Natural killer cell treated with Interleukin-12 subunit alpha and Interleukin-12 subunit beta and Interleukin-15 and Interleukin-18, amount 100 ng/mL, for 72 hours (primary cell): ENCODE data around the gene ADCY4. TPM values are rescaled to one million over a fixed set of nuclear protein-coding genes. Genes with fewer than 3 reads are reported as not detected.

Experiments
- ATAC-seq, 2 donors: fragments of 150-1000 bp; cut with Tn5 transposase in 1 of 2; sonication (Bioruptor Pico), chemical (Tn5 transposase) in 1 of 2; 2 replicates each; pipeline ENCODE4 v1.10.0; 2021
- DNase-seq: peaks from one replicate; pipeline ENCODE4 v3.0.0; 2022; ENCODE audit warnings: low spot score
- H3K27ac Mint-ChIP-seq, 2 donors: 1 replicate in 1 of 2; 2 replicates in 1 of 2; pipeline ENCODE4 v1.8.0; 2022; ENCODE audit warnings: mixed read lengths in 2 of 2, mild to moderate bottlenecking in 1 of 2, moderate library complexity in 1 of 2
- H3K27me3 Mint-ChIP-seq, 2 donors: 1 replicate in 1 of 2; 2 replicates in 1 of 2; pipeline ENCODE4 v1.8.0; 2022; ENCODE audit warnings: mixed read lengths in 2 of 2
- H3K36me3 Mint-ChIP-seq: one replicate; pipeline ENCODE4 v1.8.0; 2022; ENCODE audit warnings: mixed read lengths
- H3K4me1 Mint-ChIP-seq, 2 donors: 1 replicate in 1 of 2; 2 replicates in 1 of 2; pipeline ENCODE4 v1.8.0; 2022; ENCODE audit warnings: low read depth in 2 of 2, mixed read lengths in 2 of 2, mild to moderate bottlenecking in 1 of 2
- H3K4me3 Mint-ChIP-seq: one replicate; pipeline ENCODE4 v1.8.0; 2022; ENCODE audit warnings: mixed read lengths
- H3K9me3 Mint-ChIP-seq: 2 replicates; pipeline ENCODE4 v1.8.0; 2022; ENCODE audit warnings: mixed read lengths
- total RNA-seq, 2 donors: library from RNA; stranded (reverse); gene quantifications; one replicate each; pipeline ENCODE4 v1.2.3, GENCODE V29; 2022

ADCY4 gene
- total RNA-seq, 2 donors from 2014 or later, result 1.0 to 1.9 TPM

DNA sequence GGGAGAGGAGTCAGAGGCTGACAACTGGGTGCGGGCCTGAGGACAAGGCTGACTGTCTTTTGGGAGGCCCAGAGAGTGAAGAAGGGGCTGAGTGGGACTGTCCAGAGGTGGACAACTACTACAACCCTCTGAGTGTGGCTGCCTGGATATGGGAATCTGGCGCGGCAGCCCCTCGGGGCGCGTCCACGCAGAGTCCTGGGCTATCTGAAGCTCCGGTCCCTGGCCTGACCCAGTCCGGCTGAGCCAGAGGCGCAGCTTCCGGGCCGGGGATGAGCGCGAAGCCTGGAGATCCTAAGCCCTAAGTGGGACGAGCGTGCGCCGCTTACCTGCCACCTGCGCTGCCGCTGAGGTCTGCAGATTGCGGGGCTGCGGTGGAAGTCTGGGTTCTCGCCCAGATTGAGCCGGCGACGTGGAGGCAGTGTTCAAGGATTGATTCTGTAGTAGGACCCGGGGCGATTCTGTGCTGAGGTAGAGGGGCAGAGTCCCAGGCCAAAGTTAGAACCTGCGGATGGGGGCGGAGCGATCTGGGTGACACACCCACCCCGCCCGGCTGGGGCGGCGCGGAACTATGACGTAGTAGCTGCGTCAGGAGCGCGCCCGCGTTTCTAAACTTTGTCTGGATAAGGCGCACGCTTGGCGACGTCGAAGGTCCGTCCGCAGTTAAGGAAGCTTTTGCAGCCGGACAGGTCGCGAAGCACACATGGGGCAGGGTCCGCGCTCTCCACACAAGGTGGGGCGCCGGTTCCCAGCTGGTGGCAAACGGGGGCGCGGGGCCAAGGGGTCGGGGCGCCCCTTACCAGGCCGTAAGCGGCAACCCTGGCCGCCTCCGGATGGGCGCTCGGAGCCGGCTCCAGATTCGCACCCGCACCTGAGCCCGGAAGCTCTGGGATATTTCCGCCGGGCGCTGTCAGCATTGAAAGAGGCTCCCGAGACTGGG, 35.3 kb downstream of the ADCY4 start, which contains the start of the genes DHRS1 and NOP9:
DHRS1 (minus strand) TSS at position 526 of the 937 bp plus-strand sequence. CDS start 674 bp downstream, outside the sequence.
NOP9 (plus strand) TSS at position 596 of the 937 bp plus-strand sequence; CDS start at position 701, 105 bp downstream.
- peak within 1 kb of the TSS; percentile 92 for H3K4me3 Mint-ChIP-seq
- H3K9me3 Mint-ChIP-seq, result no peaks in the 10 kb centered on the region
- H3K27ac Mint-ChIP-seq, result peak within 1 kb of the TSS; percentile 78 to 90
- H3K4me1 Mint-ChIP-seq, result peaks cover 43 to 49% of the 10 kb centered on the region in 2 donors
- H3K27me3 Mint-ChIP-seq, result no peaks in the 10 kb centered on the region
- peak; percentile 92 for DNase-seq
- peaks cover 7% of the 10 kb centered on the region for H3K36me3 Mint-ChIP-seq
- peak; percentile 91 to 93 for ATAC-seq

DNA sequence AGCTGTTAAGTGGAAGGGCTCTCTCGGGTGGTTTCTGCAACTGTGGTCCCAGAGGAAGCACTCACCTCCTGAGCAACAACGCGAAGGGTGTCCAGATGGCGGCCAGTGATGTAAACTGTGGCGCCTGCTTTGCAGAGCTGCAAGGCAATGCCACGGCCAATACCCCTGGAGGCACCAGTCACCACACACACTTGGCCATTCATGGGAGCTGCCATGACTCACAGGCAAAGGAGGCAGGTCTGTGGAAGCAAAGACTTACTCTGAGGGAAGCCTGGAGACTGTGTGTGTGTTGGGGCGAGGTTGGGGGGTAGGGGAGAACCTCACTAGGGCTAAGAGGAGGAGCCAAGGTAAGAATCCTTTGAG, 36.0 kb downstream of the ADCY4 start:
- Mint-ChIP-seq H3K36me3 (peaks cover under 1% of the 10 kb centered on the region), H3K27ac (peak overlapping the region; percentile 78 to 90), H3K9me3 (no peaks in the 10 kb centered on the region), H3K4me3 (peak overlapping the region; percentile 92), H3K27me3 (no peaks in the 10 kb centered on the region), H3K4me1 (peaks cover 41 to 49% of the 10 kb centered on the region in 2 donors)
- DNase-seq (no peak), ATAC-seq (no peak)

DNA sequence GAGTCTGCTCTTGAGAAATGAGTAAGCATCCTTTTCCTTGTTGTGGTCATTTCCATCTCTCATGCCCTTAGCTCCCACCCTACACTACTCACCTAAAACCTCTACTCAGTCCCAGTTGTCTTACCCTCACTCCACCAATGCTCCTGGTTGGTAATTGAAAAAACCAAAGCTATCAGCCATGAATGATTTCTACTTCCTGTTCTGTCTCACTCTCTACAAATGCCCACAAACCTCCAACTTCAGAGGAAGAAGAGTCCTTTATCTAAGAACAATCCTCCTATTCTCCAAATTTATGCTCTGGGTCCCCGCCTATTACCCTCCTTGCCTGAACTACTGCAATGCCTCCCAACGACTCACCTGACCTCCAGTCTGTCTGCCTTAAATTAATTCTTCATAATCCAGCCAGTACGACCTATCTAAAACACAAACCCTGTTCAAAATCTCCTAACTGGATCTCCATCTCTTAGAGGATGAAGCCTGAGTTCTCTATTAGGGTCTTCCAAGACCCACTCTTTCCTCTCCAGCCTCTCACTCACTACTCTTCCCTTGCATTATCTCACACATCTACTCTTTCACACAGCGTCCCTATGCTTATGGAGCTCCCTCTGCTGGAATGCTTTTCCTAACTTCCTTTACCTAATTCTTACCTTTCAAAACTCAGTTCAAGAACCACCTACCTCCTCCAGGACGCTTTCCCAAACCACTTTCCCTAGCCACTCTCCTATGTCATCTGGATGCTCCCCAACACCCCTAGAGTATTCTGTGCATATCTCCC, 37.5 kb downstream of the ADCY4 start:
- H3K27ac Mint-ChIP-seq, result peak overlapping the region; percentile 7 to 72
- DNase-seq (no peak), ATAC-seq (no peak)
- no peaks in the 10 kb centered on the region for H3K36me3 Mint-ChIP-seq
- peak overlapping the region; percentile 0 for H3K4me3 Mint-ChIP-seq
- no peaks in the 10 kb centered on the region for H3K9me3 Mint-ChIP-seq
- H3K27me3 Mint-ChIP-seq, result no peaks in the 10 kb centered on the region
- peaks cover 41 to 49% of the 10 kb centered on the region in 2 donors for H3K4me1 Mint-ChIP-seq

DNA sequence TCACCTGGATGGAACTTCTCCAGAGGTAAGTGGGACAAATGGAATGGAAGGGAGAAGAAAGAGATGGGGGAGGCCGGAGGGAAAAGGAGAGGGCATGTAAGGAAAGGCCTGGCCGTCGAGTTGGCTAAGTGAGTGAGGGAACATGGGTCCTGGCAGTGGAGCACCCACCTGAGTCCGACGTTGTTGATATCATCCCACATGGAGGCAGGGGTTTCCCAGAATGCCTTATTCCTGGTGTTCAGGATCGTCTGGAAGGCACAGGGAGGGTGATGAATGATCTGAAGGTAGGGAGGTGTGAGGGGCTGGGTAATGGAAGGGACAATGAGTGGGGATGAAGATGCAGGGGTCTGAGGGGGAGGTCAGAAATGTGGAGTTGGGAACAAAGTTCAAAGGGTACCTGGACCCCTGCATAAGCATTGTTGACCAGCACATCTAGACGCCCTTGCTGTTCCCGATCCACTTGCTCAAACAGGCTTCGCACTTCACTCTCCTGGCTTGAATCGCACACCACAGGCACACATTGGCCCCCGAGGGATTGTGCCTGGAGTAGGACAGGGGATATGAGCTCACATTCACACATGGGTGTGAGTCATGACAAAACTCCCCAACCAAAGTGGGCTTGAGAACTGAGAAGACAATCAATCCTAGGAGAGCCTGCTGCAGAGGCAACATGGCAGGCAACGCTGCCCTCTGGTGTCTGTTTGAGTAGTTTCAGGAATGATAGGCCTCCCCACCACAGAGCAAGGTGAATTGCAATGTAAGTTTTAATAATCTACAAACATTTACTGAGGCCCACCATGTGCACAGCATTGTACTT, 38.3 kb downstream of the ADCY4 start:
- H3K9me3 Mint-ChIP-seq, result no peaks in the 10 kb centered on the region
- peak overlapping the region; percentile 7 to 72 for H3K27ac Mint-ChIP-seq
- ATAC-seq, result peak; percentile 80 to 84
- H3K4me3 Mint-ChIP-seq, result no peak overlapping the region
- peak; percentile 84 for DNase-seq
- H3K4me1 Mint-ChIP-seq, result peaks cover 41 to 42% of the 10 kb centered on the region in 2 donors
- H3K36me3 Mint-ChIP-seq, result no peaks in the 10 kb centered on the region
- H3K27me3 Mint-ChIP-seq, result no peaks in the 10 kb centered on the region

DNA sequence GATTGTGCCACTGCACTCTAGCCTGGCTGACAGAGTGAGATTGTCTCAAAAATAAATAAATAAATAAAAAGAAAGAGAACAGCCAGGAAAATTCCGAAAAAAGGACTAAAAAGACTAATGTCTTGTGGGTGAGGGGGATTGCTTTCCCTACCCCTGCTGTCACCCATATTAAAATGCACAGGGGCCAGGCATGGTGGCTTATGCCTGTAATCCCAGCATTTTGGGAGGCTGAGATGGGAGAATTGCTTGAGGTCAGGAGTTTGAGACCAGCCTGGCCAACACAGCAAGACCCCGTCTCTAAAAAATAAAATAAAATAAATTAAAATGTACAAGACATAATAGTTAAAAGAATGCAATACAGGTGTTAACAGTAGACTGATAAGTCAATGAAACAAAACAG, 41.3 kb downstream of the ADCY4 start:
- Mint-ChIP-seq H3K4me3 (no peak overlapping the region), H3K9me3 (no peaks in the 10 kb centered on the region), H3K36me3 (peaks cover 8% of the 10 kb centered on the region), H3K27ac (no peak overlapping the region), H3K27me3 (no peaks in the 10 kb centered on the region), H3K4me1 (peaks cover 33 to 39% of the 10 kb centered on the region in 2 donors)
- DNase-seq, result no peak
- no peak for ATAC-seq

DNA sequence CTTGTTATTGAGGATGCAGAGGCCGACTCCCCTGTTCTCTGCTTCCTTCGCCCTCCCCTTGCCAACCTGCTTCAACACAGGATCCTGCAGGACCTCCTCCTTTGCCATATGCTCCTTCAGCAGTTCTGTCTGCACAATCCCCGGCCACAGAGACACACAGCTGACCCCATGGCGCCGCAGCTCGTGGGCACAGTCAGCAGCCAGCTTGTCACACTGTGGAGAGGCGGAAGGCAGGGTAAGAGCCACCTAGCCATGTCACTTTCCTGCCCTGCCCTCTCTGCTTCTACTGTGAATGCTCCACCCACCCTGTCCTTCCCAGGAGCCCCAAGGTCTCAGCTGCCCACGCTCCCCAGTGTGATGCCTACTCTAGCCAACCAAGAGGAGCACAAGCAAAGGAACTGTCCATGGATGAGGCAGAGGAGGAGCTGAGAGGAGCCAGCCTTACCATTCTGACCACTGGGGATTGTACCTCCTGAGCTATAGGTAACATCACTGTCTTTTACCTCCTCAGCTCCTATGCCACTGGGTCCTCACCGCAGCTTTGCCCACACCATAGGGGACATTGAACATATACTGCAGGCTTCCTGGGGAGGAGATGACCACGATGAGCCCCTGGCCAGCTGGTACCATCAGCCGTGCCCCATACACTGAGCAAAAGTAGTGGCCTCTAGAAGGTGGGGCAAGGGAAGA, 42.6 kb downstream of the ADCY4 start:
- H3K4me1 Mint-ChIP-seq, result peaks cover 35 to 38% of the 10 kb centered on the region in 2 donors
- H3K4me3 Mint-ChIP-seq, result no peak overlapping the region
- no peak overlapping the region for H3K27ac Mint-ChIP-seq
- no peaks in the 10 kb centered on the region for H3K9me3 Mint-ChIP-seq
- ATAC-seq (no peak), DNase-seq (no peak)
- H3K27me3 Mint-ChIP-seq, result no peaks in the 10 kb centered on the region
- peaks cover 8% of the 10 kb centered on the region for H3K36me3 Mint-ChIP-seq

DNA sequence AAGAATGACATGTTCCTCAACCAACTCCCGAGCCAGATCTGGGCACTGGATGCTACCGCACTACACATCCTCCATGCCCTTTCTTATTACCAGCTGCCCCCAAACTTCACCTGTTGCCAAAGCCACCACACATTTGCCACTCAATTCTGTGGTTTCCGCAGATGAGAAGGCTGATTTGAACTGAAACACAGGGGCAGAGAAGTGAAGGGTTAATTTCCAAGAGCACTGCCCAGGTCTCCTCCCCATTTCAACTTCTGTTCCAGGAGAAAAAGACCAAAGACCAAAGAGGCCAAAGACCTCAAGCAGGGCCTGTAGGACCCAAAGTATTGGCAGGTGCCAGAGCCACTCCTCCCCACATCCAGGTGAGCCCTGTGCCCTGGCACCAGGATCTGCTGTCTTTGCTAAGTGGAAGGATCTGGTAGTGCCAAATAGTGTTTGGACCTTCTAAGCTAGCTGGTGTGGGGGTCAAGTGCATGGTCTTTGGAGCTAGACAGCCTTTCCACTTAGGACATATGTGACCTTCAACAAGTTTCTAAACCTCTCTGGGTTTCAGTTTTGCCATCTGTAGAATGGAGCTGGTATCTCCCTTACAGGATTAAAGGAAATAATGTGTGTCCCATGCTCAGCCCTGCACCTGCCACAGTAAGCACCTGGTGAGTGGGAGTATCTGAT, 43.3 kb downstream of the ADCY4 start:
- H3K27ac Mint-ChIP-seq, result no peak overlapping the region
- peaks cover 8% of the 10 kb centered on the region for H3K36me3 Mint-ChIP-seq

DNA sequence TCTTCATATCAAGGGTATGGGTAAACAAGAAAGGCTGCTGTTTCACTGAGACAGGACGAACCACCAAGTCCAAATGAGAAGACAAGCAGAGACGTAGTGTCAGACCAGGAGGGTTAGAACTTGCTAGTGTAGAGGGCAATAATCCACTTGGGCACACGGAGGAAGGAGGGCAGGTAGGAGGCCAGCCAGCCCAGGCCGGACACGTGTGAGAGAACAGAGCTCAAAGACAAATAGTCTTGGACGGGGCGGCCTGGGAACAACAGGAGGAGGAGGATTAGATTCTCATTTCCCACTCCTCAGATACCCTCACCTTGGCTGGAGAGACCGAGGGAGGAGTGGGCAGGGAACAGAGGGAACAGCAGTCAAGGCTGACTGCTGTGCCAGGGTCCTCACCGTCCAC, 44.1 kb downstream of the ADCY4 start:
- no peaks in the 10 kb centered on the region for H3K27me3 Mint-ChIP-seq
- H3K27ac Mint-ChIP-seq, result no peak overlapping the region
- ATAC-seq (no peak), DNase-seq (no peak)
- peaks cover 21 to 23% of the 10 kb centered on the region in 2 donors for H3K4me1 Mint-ChIP-seq
- no peaks in the 10 kb centered on the region for H3K9me3 Mint-ChIP-seq
- H3K36me3 Mint-ChIP-seq, result peaks cover 8% of the 10 kb centered on the region
- H3K4me3 Mint-ChIP-seq, result no peak overlapping the region

More for the DNA sequence above, 43.3 kb downstream of the ADCY4 start:
- ATAC-seq (no peak), DNase-seq (no peak)
- no peaks in the 10 kb centered on the region for H3K9me3 Mint-ChIP-seq
- no peaks in the 10 kb centered on the region for H3K27me3 Mint-ChIP-seq
- H3K4me1 Mint-ChIP-seq, result peaks cover 28 to 31% of the 10 kb centered on the region in 2 donors
- no peak overlapping the region for H3K4me3 Mint-ChIP-seq

DNA sequence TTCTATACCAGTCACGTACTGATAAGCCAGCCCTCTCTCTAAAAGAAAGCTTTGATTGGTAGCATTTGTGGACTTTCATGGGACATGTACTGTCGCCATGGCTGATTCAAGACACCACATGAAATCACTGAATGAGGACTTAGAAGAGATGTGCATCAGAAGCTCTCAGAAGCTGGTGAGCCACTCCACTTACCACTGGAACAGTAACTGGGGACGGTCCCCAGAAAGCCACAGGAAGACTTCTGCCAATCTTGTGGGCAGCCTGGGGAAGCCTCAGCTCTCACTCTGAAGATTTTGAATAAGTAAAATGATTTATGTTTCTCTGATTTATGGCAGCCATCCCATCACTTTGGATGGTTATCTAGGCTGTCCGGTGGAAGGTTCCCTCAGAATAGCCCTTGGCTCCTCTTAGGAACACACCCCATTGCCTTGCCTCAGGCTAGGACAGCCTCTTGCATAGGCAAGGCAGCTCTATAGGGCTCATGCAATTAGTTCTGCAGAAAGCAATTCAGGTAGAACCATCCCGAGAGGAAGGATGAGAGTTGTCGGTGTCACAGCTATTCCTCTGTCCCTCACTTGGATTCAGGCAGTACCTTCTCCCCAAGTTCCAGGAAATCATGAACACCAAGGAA, 45.1 kb downstream of the ADCY4 start:
- Mint-ChIP-seq H3K27ac (no peak overlapping the region), H3K36me3 (peaks cover 8% of the 10 kb centered on the region), H3K4me3 (no peak overlapping the region), H3K9me3 (no peaks in the 10 kb centered on the region), H3K27me3 (no peaks in the 10 kb centered on the region), H3K4me1 (peaks cover 21 to 23% of the 10 kb centered on the region in 2 donors)
- peak; percentile 94 to 98 for ATAC-seq
- no peak for DNase-seq

DNA sequence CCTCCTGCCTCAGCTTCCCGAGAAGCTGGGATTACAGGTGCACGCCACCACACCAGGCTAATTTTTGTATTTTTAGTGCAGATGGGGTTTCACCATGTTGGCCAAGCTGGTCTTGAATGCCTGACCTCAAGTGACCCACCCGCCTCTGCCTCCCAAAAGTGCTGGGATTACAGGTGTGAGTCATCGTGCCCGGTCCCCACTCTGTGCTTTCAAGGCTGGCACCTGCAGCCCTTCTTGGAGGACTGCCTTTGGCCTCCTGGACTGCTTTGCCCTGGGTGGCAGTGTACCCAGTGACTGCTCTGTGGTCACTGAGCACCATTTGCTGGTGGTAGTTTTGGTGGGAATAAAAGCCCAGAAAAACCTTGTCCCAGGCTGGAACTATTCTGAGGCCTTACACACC, 47.9 kb downstream of the ADCY4 start:
- ATAC-seq (no peak), DNase-seq (no peak)
- Mint-ChIP-seq H3K27me3 (no peaks in the 10 kb centered on the region), H3K4me1 (peaks cover 21 to 23% of the 10 kb centered on the region in 2 donors), H3K36me3 (peaks cover 8% of the 10 kb centered on the region), H3K27ac (no peak overlapping the region), H3K4me3 (no peak overlapping the region), H3K9me3 (no peaks in the 10 kb centered on the region)

DNA sequence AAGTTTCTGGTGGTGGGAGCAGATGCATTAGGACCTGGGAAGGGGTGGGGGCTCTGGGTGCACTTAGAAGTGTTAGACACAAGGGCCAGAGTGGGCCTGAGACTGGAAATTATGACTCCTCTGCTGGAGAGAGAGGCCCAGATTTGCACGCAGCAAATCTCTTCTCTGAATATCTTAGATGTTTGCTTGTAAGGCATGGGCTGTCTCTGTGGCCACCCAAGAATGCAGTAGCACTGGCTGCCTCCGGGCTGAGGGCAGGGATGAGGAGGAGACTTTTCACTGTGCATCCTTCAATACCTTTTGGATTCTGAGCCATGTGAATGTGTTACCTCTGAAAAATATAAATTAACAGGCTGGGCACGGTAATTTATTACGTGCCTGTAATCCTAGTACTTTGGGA, 49.5 kb downstream of the ADCY4 start:
- no peaks in the 10 kb centered on the region for H3K27me3 Mint-ChIP-seq
- H3K27ac Mint-ChIP-seq, result no peak overlapping the region
- ATAC-seq (no peak), DNase-seq (no peak)
- H3K36me3 Mint-ChIP-seq, result peaks cover 2% of the 10 kb centered on the region
- peaks cover 22 to 28% of the 10 kb centered on the region in 2 donors for H3K4me1 Mint-ChIP-seq
- no peaks in the 10 kb centered on the region for H3K9me3 Mint-ChIP-seq
- no peak overlapping the region for H3K4me3 Mint-ChIP-seq

DNA sequence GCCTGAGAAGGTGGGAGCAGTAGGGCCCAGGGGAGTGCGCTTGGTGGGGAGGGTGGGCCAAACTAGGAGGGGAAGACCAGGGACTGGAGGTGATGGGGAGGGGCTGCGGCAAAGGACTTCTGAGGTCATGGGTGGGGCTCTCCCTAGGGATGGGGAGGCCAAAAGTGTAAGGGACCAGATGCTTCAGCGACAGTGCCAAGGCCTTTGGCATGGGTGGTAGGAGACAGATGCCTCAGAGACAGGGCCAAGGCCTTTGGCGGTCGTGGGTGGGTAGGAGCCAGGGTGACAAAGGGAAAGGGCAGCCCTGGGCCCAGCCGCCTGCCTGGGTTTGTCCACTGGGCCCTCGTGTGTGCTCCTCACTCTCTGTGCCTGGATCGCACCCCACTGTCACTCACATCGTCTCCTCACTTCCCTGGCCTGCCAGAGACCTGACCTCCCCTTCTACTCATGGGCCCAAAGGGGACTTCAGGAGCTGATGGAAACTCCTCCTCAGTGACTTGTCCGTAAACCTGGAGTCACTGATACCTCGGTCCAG, 50.3 kb downstream of the ADCY4 start:
- Mint-ChIP-seq H3K9me3 (no peaks in the 10 kb centered on the region), H3K4me3 (no peak overlapping the region), H3K4me1 (peaks cover 15 to 25% of the 10 kb centered on the region in 2 donors), H3K36me3 (no peaks in the 10 kb centered on the region), H3K27me3 (no peaks in the 10 kb centered on the region), H3K27ac (no peak overlapping the region)
- ATAC-seq (peak in 1 of 2 donors; percentile 15), DNase-seq (no peak)
